C4-2B (cell line): ENCODE data around the gene PDLIM5.

Experiments used
- H3K27ac ChIP-seq: fragments of 450-650 bp; 2 replicates; pipeline ENCODE4 v1.5.1; 2017
- ZFX ChIP-seq: fragments of 450-650 bp; IDR thresholded peaks from 2 replicates; pipeline ENCODE4 v1.6.1; 2017
- TF ChIP-seq, protein P1 (sequence below): fragments of 450-650 bp; conservative IDR thresholded peaks from 2 replicates; pipeline ENCODE4 v1.5.1; 2017; ENCODE audit warnings: mild to moderate bottlenecking

Gene PDLIM5

DNA sequence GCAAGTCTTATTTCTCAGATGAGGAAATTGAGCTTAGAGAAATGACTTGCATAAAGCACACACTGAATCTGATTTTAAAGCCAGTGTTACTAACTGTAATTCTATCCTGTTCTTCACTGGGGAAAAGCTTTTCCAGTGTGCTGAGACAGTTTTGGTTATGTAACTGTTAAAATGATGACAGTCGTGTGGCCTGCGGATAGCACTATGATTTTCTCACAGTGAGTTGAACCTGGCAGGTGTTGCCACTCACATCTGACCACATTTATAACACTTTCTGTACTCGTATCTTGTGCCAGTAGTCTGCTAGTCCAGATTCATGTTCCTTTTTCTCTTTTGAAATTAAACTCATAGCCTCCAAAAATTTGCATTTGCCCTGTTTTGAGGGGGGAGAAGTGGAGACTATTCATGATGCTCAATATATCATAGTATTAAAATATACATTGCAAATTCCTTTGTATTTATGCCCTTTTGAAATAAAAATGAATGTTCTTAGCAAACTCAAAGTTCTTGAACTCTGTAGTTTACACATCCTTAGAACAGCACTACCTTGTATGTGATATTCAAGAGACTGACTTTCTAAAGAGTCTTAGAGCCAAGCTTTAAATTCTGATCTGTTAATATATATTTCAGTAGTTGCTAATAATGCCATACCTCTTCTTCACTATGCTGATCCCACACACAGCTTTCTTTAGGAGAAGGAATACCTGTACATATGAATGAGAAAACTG is 132.3 kb downstream of the PDLIM5 start:
- TF ChIP-seq ZFX = no peak
- TF ChIP-seq, protein P1, sequence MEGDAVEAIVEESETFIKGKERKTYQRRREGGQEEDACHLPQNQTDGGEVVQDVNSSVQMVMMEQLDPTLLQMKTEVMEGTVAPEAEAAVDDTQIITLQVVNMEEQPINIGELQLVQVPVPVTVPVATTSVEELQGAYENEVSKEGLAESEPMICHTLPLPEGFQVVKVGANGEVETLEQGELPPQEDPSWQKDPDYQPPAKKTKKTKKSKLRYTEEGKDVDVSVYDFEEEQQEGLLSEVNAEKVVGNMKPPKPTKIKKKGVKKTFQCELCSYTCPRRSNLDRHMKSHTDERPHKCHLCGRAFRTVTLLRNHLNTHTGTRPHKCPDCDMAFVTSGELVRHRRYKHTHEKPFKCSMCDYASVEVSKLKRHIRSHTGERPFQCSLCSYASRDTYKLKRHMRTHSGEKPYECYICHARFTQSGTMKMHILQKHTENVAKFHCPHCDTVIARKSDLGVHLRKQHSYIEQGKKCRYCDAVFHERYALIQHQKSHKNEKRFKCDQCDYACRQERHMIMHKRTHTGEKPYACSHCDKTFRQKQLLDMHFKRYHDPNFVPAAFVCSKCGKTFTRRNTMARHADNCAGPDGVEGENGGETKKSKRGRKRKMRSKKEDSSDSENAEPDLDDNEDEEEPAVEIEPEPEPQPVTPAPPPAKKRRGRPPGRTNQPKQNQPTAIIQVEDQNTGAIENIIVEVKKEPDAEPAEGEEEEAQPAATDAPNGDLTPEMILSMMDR = no peak
- no peak overlapping the region for H3K27ac ChIP-seq

DNA sequence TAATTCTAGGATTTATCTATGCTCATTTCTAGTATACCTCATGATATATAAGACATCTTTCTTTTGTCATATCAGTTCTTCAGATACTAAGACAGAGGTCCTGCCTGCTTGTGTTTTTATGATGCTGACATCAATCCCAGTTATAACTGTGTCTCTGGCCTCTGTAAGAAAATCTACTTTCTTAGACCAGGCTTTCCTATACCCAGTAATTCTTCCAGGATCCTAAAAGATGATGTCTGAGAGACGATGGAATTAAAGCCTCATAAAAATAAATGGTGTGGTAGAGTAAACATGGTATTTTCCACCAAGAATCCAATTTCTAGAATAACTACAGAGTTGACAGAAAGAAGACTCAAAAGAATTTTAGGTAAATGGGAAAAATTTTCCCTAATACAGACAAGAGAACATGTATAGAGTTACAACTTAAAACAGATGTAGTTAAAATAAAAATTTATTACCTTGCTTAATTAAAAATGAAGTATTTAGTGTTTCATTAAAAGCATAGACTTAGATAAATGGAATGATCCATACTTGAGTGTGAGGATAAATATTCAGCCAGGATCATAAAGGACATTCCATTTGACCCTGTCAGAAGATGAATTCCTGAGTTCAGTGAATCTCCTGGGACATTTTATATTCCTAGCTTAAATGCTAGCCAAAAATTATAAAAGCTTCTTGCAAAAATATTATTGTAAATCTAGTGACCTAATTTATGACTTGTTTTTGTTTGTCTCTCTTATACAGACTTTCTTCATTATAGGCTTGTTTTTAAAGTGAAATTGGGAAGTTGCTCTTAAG is 137.4 kb downstream of the PDLIM5 start:
- no peak overlapping the region for H3K27ac ChIP-seq
- TF ChIP-seq, protein P1 = no peak
- no peak for TF ChIP-seq ZFX

DNA sequence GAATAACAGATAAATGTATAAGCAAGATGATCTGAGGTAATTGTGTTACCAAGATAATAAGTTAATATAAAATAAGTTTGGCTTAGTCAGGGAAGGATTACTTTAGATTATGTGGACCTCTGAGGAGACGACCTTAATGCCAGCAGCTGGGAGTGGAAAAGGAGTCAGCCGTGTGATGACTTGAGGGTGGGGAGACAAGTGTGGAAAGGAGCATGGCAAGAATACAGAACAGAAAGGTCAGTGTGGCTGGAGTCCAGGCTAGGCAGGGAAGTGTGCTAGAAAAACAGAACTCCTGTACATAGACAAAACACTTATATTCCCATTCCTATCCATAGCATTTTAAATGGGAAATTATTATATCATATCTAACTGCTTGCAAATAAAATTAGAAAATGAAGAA is 138.8 kb downstream of the PDLIM5 start:
- H3K27ac ChIP-seq = no peak overlapping the region
- TF ChIP-seq, protein P1 = no peak
- no peak for TF ChIP-seq ZFX

DNA sequence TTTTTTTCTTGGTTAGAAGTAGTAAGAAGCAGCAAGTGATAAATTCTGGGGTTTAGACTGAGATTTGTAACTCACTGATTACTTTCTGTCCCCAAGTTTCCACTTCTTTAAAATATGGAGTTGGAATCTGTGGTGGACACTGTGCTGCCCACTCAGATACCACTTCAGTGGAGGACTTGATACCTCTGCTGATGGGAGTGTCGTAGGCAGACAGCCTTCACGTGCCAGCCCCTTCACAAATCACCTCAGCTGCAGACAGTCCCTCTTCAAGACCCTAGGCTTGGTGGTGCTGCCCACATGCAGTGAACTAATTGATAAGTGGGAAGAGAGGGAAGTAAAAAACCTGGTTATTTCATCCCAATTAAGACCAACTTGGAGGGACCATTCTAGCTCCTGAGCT is 139.5 kb downstream of the PDLIM5 start:
- no peak overlapping the region for H3K27ac ChIP-seq
- TF ChIP-seq, protein P1 = no peak
- TF ChIP-seq ZFX = no peak

DNA sequence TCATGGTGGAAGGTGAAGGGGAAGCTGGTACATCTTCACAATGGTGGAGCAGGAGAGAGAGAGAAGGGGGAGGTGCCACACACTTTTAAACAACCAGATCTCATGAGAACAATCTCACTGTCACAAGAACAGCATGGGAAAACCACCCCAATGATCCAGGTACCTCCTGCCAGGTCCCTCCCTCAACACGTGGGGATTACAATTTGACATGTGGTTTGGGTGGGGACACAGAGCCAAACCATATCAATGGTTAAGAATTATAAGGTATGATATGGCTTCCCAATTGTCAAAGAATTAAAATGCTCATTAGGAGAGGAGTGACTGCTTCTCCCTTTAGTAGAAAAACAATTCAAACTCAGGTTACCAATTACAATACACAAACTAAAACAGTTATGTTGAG is 143.3 kb downstream of the PDLIM5 start:
- H3K27ac ChIP-seq = no peak overlapping the region
- TF ChIP-seq, protein P1 = no peak
- TF ChIP-seq ZFX = no peak

DNA sequence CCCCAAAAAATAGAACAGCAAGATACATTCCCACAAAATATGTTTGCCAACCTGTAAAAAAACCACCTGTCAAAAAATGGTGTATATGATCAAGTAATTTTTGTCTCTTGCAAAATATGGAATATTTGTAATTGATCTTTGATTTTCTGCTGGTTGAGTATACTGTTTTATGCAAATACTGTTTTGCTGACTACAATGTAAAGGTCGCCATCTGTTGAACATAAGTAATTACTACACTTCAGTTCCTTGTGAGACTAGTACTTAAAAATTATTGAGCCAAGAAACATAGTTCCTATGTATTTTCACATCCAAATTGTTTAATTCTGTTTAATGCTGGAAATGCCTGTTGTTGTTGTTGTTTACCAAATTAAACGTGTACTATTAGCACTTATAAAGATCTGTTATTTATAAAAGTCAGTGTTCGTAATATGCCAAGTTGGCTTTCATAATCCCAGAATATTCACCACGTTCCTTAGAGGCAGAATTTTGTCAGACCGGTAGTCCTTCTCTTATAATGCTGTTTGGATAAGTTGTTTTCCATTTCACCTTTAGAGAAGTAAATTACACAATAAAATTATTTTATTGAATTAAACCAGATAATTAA is 144.2 kb downstream of the PDLIM5 start:
- TF ChIP-seq, protein P1 = peak; percentile 79
- TF ChIP-seq ZFX = no peak
- no peak overlapping the region for H3K27ac ChIP-seq

DNA sequence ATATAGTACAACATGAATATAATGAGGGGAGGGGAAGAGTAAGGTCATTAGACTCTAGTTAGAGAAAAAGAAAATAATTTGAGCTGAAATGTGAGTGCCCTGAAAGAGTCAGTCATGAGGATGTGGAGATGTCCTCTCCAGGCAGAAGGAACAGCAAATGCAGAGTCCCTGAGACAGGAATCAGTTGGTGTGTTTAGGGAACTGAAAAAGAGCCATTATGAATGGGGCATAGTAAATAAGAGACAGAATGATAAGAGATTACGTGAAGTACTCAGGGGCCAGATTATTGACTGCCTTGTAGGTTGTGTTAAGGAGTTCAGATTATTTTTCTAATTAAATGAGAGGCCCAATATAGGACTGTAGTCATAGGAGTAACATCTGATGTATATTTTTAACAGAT is 147.0 kb downstream of the PDLIM5 start:
- TF ChIP-seq, protein P1 = no peak
- no peak for TF ChIP-seq ZFX
- no peak overlapping the region for H3K27ac ChIP-seq
